ACC112 (cell line): ENCODE results near the gene DEPDC5.

Experiments
- H2AFZ ChIP-seq: fragments of 200-600 bp; sonication (generic); one replicate; pipeline ENCODE4 v1.6.0; 2017; ENCODE audit warnings: antibody characterized with exemption, low read length; ENCODE audit not compliant: unreplicated experiment
- H3K27ac ChIP-seq: fragments of 200-600 bp; sonication (generic); 2 replicates; pipeline ENCODE4 v1.5.1; 2014; ENCODE audit warnings: low read depth, mild to moderate bottlenecking, antibody characterized with exemption, low read length, moderate library complexity
- H3K27me3 ChIP-seq: fragments of 200-600 bp; sonication (generic); 2 replicates; pipeline ENCODE4 v1.6.1; 2014; ENCODE audit warnings: mild to moderate bottlenecking, antibody characterized with exemption, low read length, moderate library complexity, mixed read lengths; ENCODE audit not compliant: insufficient read depth
- H3K36me3 ChIP-seq: fragments of 200-600 bp; sonication (generic); 2 replicates; pipeline ENCODE4 v1.6.1; 2016; ENCODE audit warnings: mild to moderate bottlenecking, antibody characterized with exemption, low read length, moderate library complexity, mixed read lengths; ENCODE audit not compliant: insufficient read depth
- H3K4me1 ChIP-seq: fragments of 200-600 bp; sonication (generic); one replicate; pipeline ENCODE4 v1.6.1; 2016; ENCODE audit warnings: low read length, mixed read lengths; ENCODE audit not compliant: insufficient read depth, unreplicated experiment, control insufficient read depth
- H3K4me3 ChIP-seq: fragments of 200-600 bp; sonication (generic); 2 replicates; pipeline ENCODE4 v1.5.1; 2014; ENCODE audit warnings: mild to moderate bottlenecking, low read depth, low read length
- H3K79me2 ChIP-seq: fragments of 200-600 bp; sonication (generic); one replicate; pipeline ENCODE4 v1.6.0; 2016; ENCODE audit warnings: low read length; ENCODE audit not compliant: control insufficient read depth, unreplicated experiment, insufficient read depth

Gene DEPDC5

DNA sequence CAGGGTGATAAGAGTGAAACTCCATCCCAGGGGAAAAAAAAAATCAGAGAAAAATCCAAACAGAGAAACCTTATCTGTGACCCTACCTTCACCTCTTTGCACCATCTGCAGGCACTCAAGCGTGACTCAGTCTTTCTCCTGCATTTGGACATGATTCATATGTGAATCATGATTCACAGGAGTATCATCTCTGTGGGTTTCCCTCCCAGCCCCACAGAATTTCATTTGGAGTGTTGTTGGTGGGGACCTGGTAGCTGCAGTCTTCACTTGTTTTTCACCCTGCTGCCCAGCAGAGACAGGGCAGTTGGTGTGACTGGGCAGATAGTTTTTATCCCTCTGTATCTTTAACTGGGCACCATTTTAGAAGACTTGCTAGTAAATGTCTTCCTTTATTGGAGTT lies 75.7 kb downstream of the DEPDC5 start:
- no peaks in the 10 kb centered on the region for H3K79me2 ChIP-seq
- H3K4me3 ChIP-seq, result no peak overlapping the region
- H3K36me3 ChIP-seq, result no peaks in the 10 kb centered on the region; the same call in 1 of the 2 replicates
- H3K4me1 ChIP-seq, result peaks cover 14% of the 10 kb centered on the region
- H3K27ac ChIP-seq, result peak overlapping the region; percentile 80
- no peak overlapping the region for H2AFZ ChIP-seq
- no peaks in the 10 kb centered on the region for H3K27me3 ChIP-seq

DNA sequence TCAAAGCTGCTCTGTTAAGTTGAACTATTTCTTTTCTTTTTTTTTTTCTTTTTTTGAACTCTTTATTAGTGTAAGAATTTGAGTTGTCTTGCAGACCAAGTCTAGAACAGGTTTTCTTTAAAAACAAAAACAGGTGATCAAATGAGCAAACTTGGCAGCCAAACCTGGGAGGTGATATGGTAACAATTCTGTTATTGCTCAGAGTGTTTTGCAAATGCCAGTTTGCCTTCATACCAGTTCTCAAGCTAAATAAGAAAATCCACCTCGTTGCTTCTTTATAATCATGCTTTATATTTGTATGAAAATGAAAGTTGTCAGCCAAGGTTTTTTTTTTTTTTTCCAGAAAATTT lies 76.9 kb downstream of the DEPDC5 start:
- peak overlapping the region; percentile 80 for H3K27ac ChIP-seq
- no peaks in the 10 kb centered on the region for H3K27me3 ChIP-seq
- peaks cover 14% of the 10 kb centered on the region for H3K4me1 ChIP-seq
- no peak overlapping the region for H2AFZ ChIP-seq
- no peak overlapping the region for H3K4me3 ChIP-seq
- H3K36me3 ChIP-seq, result no peaks in the 10 kb centered on the region; the same call in 1 of the 2 replicates
- no peaks in the 10 kb centered on the region for H3K79me2 ChIP-seq

DNA sequence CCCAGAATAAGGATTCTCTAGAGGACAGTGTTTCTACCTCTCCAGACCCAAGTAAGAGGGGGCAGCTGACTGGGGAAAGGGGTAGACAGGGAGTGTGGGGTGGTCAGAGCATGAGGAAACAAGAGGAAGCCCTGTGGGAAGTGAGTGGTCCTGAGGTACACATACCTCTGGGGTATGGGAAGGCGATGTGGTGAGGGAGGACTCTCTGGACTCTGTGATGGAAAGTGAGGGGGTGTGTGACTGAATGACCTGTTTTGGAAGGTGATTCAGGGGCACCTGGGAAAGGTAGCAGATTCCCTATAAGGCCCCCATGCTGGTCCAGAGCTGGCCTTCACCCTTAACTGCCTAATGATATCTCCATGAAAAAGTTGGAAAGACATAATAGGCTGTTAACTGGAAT lies 80.1 kb downstream of the DEPDC5 start:
- Histone ChIP-seq H3K36me3 (no peaks in the 10 kb centered on the region), H3K4me3 (no peak overlapping the region), H2AFZ (no peak overlapping the region), H3K79me2 (no peaks in the 10 kb centered on the region), H3K27ac (no peak overlapping the region), H3K4me1 (peaks cover 14% of the 10 kb centered on the region), H3K27me3 (no peaks in the 10 kb centered on the region)

DNA sequence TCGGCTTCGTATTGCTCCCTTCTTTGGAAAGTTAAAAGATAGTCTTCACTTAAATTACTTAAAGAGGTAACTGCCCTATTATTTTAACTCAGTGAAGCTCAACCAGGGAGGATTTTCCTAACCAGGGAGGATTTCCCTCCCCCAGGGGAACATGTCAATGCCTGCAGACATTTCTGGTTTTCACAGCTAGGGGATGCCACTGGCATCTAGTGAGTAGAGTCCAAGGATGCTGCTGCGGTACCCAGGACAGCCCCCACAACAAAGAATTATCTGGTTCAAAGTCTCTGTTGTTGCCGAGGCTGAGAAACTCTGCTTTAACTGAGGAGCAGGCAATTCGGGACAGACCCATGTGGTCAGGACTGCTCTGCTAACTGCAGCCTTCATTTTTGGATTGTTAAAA lies 82.2 kb downstream of the DEPDC5 start:
- H3K4me3 ChIP-seq, result no peak overlapping the region
- H3K4me1 ChIP-seq, result no peaks in the 10 kb centered on the region
- no peaks in the 10 kb centered on the region for H3K79me2 ChIP-seq
- no peaks in the 10 kb centered on the region for H3K36me3 ChIP-seq
- H2AFZ ChIP-seq, result no peak overlapping the region
- no peaks in the 10 kb centered on the region for H3K27me3 ChIP-seq
- H3K27ac ChIP-seq, result no peak overlapping the region

DNA sequence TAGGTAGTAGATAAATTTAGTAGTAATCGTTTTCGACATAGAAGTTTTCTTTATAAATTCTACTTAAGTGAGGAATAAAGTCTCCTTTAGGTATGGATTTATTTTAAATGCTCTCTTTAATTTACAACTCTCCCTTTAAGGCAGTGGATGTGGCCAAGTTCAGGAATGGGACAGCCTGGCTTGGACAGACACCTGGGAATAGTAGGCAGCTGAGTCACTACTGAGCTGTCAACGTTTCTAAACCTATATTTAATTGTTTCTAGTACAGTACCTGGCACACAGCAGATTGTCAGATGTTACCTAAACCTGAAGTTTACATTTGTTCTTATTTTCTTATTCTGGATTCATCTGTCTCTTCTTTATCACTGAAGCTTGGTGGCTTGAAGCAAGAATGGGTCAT lies 85.1 kb downstream of the DEPDC5 start:
- Histone ChIP-seq H3K4me3 (no peak overlapping the region), H3K79me2 (no peaks in the 10 kb centered on the region), H2AFZ (no peak overlapping the region), H3K36me3 (no peaks in the 10 kb centered on the region), H3K4me1 (no peaks in the 10 kb centered on the region), H3K27ac (no peak overlapping the region), H3K27me3 (no peaks in the 10 kb centered on the region)

DNA sequence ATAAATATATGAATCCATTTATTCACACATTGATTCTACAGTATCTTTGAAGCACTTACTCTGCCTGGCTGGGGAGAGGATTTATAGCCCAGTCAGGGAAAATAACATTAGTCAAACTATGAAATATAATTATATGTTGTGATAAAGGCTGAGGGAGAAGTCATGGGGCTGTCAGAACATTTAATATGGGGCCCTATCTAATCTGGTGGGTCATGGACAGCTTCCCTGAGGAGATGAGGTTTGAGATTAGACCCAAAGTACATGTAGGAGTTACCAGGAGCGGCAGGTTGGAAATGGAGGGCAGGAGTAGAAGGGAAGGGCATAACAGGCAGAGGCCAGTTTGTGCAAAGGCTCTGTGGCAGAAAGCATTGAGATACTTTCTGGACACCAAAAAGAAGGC lies 86.2 kb downstream of the DEPDC5 start:
- Histone ChIP-seq H3K4me3 (no peak overlapping the region), H2AFZ (no peak overlapping the region), H3K79me2 (no peaks in the 10 kb centered on the region), H3K36me3 (no peaks in the 10 kb centered on the region), H3K27me3 (no peaks in the 10 kb centered on the region), H3K27ac (no peak overlapping the region), H3K4me1 (no peaks in the 10 kb centered on the region)

DNA sequence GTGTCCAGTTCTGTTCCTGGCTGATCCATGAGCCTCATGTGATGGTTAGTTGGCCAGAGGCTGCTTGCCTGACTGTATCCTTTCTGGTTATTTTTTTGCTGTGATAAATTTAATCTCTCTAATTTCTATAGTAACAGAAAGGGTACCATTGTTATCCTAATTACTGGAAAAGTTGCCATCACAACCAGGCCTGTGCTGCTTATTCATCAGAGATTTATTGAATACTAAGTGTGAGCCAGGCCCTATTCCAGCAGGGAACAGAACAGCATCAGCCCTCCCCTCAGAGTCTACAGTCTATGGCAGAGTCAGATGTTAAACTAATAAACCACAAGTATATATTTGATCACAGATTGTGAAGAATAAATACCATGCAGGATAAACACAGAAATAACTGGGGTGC lies 86.8 kb downstream of the DEPDC5 start:
- no peak overlapping the region for H3K27ac ChIP-seq

DNA sequence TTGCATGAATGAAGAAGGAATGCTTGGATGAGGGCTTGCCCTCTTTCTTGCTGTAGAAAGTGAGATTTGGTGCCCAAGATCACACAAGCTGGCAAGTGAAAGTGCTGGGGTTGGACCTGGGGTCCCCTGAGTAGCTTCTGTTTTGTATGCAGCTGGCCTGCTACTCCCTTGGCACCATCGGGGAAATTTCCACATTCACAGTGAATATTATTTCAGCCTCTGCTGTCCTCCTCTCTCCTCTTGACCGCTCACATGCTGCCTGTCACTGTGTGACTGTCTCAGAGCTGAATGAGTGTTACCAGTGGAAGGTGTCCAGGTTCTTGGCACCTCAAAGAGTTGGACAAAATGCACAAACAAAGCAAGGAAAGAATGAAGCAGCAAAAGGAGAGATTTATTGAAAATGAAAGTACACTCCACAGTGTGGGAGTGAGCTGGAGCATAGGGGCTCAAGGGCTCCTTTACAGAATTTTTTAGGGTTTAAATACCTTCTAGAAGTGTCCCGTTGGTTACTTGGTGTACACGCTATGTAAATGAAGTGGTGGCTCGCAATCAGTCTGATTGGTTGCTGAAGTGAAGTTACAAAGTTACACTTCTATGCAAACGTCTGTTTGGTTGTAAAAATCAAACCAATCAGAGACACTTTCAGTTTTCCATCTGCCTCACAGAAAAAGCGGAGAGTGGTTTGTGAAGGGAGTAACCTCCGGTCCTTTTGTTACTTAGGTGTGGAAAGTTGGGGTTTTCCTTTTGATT lies 87.4 kb downstream of the DEPDC5 start:
- Histone ChIP-seq H3K36me3 (no peaks in the 10 kb centered on the region; the same call in 1 of the 2 replicates), H3K27ac (no peak overlapping the region), H3K27me3 (no peaks in the 10 kb centered on the region), H3K4me3 (no peak overlapping the region), H3K79me2 (no peaks in the 10 kb centered on the region), H2AFZ (no peak overlapping the region), H3K4me1 (no peaks in the 10 kb centered on the region)

More for the DNA sequence above, 86.8 kb downstream of the DEPDC5 start:
- no peaks in the 10 kb centered on the region for H3K36me3 ChIP-seq
- no peaks in the 10 kb centered on the region for H3K27me3 ChIP-seq
- H3K4me3 ChIP-seq, result no peak overlapping the region
- H3K4me1 ChIP-seq, result no peaks in the 10 kb centered on the region
- no peak overlapping the region for H2AFZ ChIP-seq
- H3K79me2 ChIP-seq, result no peaks in the 10 kb centered on the region

DNA sequence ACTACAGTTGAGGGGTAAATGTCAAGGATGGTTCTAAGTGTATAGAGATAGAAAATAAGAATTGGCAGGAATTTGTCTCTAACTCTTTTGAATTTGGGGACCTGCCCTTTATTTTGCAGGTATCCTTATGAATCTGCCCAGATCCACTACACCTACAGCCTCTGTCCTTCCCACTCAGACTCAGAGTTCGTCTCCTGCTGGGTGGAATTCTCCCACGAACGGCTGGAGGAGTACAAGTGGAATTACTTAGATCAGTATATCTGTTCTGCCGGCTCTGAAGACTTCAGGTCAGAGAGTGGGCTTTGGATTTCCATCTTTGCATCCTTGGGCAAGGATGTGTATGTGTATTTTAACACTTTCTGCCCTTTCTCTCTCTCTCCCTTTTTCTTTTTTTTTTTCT lies 89.7 kb downstream of the DEPDC5 start:
- no peaks in the 10 kb centered on the region for H3K79me2 ChIP-seq
- H2AFZ ChIP-seq, result no peak overlapping the region
- no peak overlapping the region for H3K4me3 ChIP-seq
- H3K27me3 ChIP-seq, result no peaks in the 10 kb centered on the region
- H3K36me3 ChIP-seq, result no peaks in the 10 kb centered on the region; the same call in 1 of the 2 replicates
- no peak overlapping the region for H3K27ac ChIP-seq
- no peaks in the 10 kb centered on the region for H3K4me1 ChIP-seq

DNA sequence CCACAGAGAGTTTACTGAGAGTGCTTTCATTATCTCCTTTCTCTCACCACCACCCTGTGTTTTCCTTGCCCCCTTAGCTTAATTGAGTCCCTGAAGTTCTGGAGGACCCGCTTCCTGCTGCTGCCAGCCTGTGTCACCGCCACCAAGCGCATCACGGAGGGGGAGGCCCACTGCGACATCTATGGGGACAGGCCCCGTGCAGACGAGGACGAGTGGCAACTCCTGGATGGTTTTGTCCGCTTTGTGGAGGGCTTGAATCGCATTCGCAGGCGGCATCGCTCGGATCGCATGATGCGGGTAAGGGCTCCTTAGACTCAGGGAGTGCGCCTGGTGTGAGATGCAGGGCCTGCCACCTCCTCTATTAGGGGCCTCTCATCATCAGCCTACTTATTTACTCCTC lies 91.1 kb downstream of the DEPDC5 start:
- Histone ChIP-seq H3K36me3 (no peaks in the 10 kb centered on the region; the same call in 1 of the 2 replicates), H3K4me3 (no peak overlapping the region), H3K27ac (no peak overlapping the region), H3K27me3 (no peaks in the 10 kb centered on the region), H2AFZ (no peak overlapping the region), H3K4me1 (no peaks in the 10 kb centered on the region), H3K79me2 (no peaks in the 10 kb centered on the region)
